Stomach (tissue), 4 donors: ENCODE data around the gene PPAN.

Experiments
- POLR2A ChIP-seq, 4 donors: fragments of 450-650 bp; IDR thresholded peaks; one replicate each; pipeline ENCODE4 v1.6.1; 2016; ENCODE audit warnings: antibody characterized with exemption in 4 of 4, control low read depth in 2 of 4, mild to moderate bottlenecking in 1 of 4, moderate library complexity in 1 of 4
- POLR2AphosphoS5 ChIP-seq, 3 donors: sonication (generic); formaldehyde crosslinking; IDR thresholded peaks; one replicate each; pipeline ENCODE4 v1.6.1; 2016; ENCODE audit warnings: antibody characterized with exemption in 3 of 3

- TF ChIP-seq POLR2A (IDR thresholded peaks at IDR 0.05) (no peak), POLR2AphosphoS5 (IDR thresholded peaks at IDR 0.05) (no peak)
Observed at GRCh38 chr19:10112895-10113591, 6.9 kb downstream of the PPAN start.
